PC-9 (cell line): ENCODE data around the gene MYO1F.
"Not testable (repeated sequence)": the region's sequence is repeated elsewhere in the genome, so short reads cannot be mapped to it uniquely, and the experiment has no call there.

ENCODE experiments used
- EZH2 ChIP-seq: fragments of 200-600 bp; sonication (generic); IDR thresholded peaks from 2 replicates; pipeline ENCODE4 v1.8.0; 2017; ENCODE audit warnings: antibody characterized with exemption, low read depth
- TF ChIP-seq, protein P1 (sequence below): fragments of 200-600 bp; sonication (generic); conservative IDR thresholded peaks from 2 replicates; pipeline ENCODE4 v1.6.1; 2017; ENCODE audit warnings: mixed run types, antibody characterized with exemption, mild to moderate bottlenecking, moderate library complexity

DNA sequence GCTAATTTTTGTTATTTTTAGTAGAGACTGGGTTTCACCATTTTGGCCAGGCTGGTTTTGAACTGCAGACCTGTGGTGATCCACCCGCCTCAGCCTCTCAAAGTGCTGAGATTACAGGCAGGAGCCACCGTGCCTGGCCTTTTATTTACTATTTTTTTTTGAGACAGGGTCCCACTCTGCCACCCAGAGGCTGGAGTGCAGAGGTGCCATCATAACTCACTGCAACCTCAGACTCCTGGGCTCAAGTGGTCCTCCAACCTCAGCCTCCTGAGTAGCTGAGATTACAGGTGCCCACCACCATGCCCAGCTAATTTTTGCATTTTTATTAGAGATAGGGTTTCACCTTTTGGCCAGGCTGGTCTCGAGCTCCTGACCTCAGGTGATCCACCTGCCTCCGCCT, 45.6 kb upstream of the MYO1F start:
- TF ChIP-seq, protein P1, sequence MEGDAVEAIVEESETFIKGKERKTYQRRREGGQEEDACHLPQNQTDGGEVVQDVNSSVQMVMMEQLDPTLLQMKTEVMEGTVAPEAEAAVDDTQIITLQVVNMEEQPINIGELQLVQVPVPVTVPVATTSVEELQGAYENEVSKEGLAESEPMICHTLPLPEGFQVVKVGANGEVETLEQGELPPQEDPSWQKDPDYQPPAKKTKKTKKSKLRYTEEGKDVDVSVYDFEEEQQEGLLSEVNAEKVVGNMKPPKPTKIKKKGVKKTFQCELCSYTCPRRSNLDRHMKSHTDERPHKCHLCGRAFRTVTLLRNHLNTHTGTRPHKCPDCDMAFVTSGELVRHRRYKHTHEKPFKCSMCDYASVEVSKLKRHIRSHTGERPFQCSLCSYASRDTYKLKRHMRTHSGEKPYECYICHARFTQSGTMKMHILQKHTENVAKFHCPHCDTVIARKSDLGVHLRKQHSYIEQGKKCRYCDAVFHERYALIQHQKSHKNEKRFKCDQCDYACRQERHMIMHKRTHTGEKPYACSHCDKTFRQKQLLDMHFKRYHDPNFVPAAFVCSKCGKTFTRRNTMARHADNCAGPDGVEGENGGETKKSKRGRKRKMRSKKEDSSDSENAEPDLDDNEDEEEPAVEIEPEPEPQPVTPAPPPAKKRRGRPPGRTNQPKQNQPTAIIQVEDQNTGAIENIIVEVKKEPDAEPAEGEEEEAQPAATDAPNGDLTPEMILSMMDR: peak; percentile 52; the same call in 1 of the 2 replicates
- TF ChIP-seq EZH2: not testable (repeated sequence)
